DND-41 (cell line): ENCODE measurements around the gene KCTD6.

Experiments
- ATAC-seq: fragments of 200-7000 bp; cut with Tn5 transposase; 3 replicates; pipeline ENCODE4 v1.9.1; 2021; ENCODE audit warnings: low read depth; ENCODE audit not compliant: insufficient read depth
- DNase-seq: peaks from one replicate; pipeline ENCODE4 v3.0.0-alpha.2; 2020
- H2AFZ ChIP-seq: 2 replicates; pipeline ENCODE4 v1.6.0; 2012; ENCODE audit warnings: low read depth, low read length
- H3K27ac ChIP-seq: 2 replicates; pipeline ENCODE4 v1.5.1; 2012; ENCODE audit warnings: low read length, inconsistent platforms
- H3K27me3 ChIP-seq: fragments of 200-600 bp; sonication (generic); 2 replicates; pipeline ENCODE4 v1.6.0; 2012; ENCODE audit warnings: low read length, mild to moderate bottlenecking, inconsistent platforms; ENCODE audit not compliant: insufficient read depth, poor library complexity
- H3K36me3 ChIP-seq: 2 replicates; pipeline ENCODE4 v1.5.1; 2012; ENCODE audit warnings: low read length, inconsistent platforms; ENCODE audit not compliant: insufficient read depth
- H3K4me1 ChIP-seq: 2 replicates; pipeline ENCODE4 v1.5.1; 2012; ENCODE audit warnings: mild to moderate bottlenecking, low read length; ENCODE audit not compliant: insufficient read depth
- H3K4me2 ChIP-seq: 2 replicates; pipeline ENCODE4 v1.6.0; 2012; ENCODE audit warnings: mild to moderate bottlenecking, moderate library complexity, low read length, inconsistent platforms; ENCODE audit not compliant: insufficient read depth
- H3K4me3 ChIP-seq, 2 experiments: fragments of 200-600 bp in 1 of 2; shearing (Covaris generic) in 1 of 2; 2 replicates each; pipeline ENCODE4 v1.5.1; 2012 to 2016; ENCODE audit warnings: inconsistent platforms in 2 of 2, low read length in 2 of 2, mild to moderate bottlenecking in 2 of 2, low read depth in 1 of 2, moderate library complexity in 1 of 2
- H3K79me2 ChIP-seq: 2 replicates; pipeline ENCODE4 v1.6.0; 2012; ENCODE audit warnings: low read length, inconsistent platforms; ENCODE audit not compliant: insufficient read depth
- H3K9ac ChIP-seq: 2 replicates; pipeline ENCODE4 v1.6.0; 2012; ENCODE audit warnings: low read depth, mild to moderate bottlenecking, inconsistent platforms, low read length, moderate library complexity
- H3K9me3 ChIP-seq: 2 replicates; pipeline ENCODE4 v1.5.1; 2012; ENCODE audit warnings: low read length, moderate library complexity, mild to moderate bottlenecking, inconsistent platforms; ENCODE audit not compliant: insufficient read depth, severe bottlenecking
- H4K20me1 ChIP-seq: 2 replicates; pipeline ENCODE4 v1.6.0; 2012; ENCODE audit warnings: low read length; ENCODE audit not compliant: insufficient read depth
- EZH2 ChIP-seq: IDR thresholded peaks from 3 replicates; pipeline ENCODE4 v1.6.1; 2012; ENCODE audit warnings: borderline replicate concordance, low read depth, mild to moderate bottlenecking, moderate library complexity, low read length, inconsistent platforms; ENCODE audit not compliant: severe bottlenecking
- TF ChIP-seq, protein P1 (sequence below): IDR thresholded peaks from 2 replicates; pipeline ENCODE4 v1.5.1; 2012; ENCODE audit warnings: borderline replicate concordance, low read length, moderate library complexity, mild to moderate bottlenecking; ENCODE audit not compliant: poor library complexity, severe bottlenecking; ENCODE audit errors: extremely low read depth

Gene KCTD6

DNA sequence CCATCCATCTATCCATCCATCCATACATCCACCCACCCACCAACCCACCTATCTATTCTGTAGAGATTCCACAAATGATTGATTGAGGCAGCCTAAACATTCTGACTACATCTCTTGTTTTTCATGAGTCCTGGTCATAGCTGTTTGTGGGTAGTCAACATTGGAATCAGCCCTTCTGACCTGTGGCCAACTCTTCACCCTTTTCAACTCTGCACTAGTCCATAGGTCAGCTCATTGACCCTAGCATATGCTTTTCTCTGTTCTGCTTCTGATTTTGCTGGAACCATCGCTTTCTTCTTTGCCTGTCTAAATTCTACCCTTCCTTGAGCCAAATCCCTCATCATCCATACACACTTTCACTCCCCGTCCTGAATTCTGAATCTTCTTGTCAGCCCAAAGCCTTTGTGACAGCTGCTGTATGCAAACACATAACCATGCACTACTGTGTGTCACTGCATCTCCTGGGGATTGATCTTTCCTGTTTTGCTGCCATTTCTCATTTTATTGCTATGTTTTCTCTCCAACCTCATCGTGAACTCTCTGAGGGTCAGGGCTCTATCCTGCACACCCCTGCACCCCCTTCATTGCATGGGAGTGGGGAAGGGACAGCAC is 16.8 kb upstream of the KCTD6 start:
- no peak for ATAC-seq
- no peak overlapping the region for H3K4me3 ChIP-seq

GRCh38 chr3:58478781-58479180 is 13.1 kb upstream of the KCTD6 start:
- Histone ChIP-seq H3K79me2 (no peaks in the 10 kb centered on the region), H3K27me3 (peaks cover 6% of the 10 kb centered on the region), H3K9me3 (no peaks in the 10 kb centered on the region), H3K4me2 (no peak overlapping the region), H3K27ac (no peak overlapping the region), H3K36me3 (no peaks in the 10 kb centered on the region), H3K9ac (no peak overlapping the region), H3K4me3 (no peak overlapping the region), H3K4me1 (no peaks in the 10 kb centered on the region), H4K20me1 (no peaks in the 10 kb centered on the region), H2AFZ (no peak overlapping the region)
- DNase-seq (no peak), ATAC-seq (no peak)
- no peak for TF ChIP-seq EZH2
- TF ChIP-seq, protein P1, sequence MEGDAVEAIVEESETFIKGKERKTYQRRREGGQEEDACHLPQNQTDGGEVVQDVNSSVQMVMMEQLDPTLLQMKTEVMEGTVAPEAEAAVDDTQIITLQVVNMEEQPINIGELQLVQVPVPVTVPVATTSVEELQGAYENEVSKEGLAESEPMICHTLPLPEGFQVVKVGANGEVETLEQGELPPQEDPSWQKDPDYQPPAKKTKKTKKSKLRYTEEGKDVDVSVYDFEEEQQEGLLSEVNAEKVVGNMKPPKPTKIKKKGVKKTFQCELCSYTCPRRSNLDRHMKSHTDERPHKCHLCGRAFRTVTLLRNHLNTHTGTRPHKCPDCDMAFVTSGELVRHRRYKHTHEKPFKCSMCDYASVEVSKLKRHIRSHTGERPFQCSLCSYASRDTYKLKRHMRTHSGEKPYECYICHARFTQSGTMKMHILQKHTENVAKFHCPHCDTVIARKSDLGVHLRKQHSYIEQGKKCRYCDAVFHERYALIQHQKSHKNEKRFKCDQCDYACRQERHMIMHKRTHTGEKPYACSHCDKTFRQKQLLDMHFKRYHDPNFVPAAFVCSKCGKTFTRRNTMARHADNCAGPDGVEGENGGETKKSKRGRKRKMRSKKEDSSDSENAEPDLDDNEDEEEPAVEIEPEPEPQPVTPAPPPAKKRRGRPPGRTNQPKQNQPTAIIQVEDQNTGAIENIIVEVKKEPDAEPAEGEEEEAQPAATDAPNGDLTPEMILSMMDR, result no peak

More for the DNA sequence above, 16.8 kb upstream of the KCTD6 start:
- H2AFZ ChIP-seq, result no peak overlapping the region
- TF ChIP-seq EZH2, result no peak
- TF ChIP-seq, protein P1, result no peak
- no peak overlapping the region for H3K27ac ChIP-seq
- H3K27me3 ChIP-seq, result peaks cover 4% of the 10 kb centered on the region
- no peak overlapping the region for H3K4me2 ChIP-seq
- no peak overlapping the region for H3K9ac ChIP-seq
- no peaks in the 10 kb centered on the region for H3K9me3 ChIP-seq
- DNase-seq, result no peak
- H3K4me1 ChIP-seq, result no peaks in the 10 kb centered on the region
- no peaks in the 10 kb centered on the region for H3K36me3 ChIP-seq
- H4K20me1 ChIP-seq, result no peaks in the 10 kb centered on the region
- H3K79me2 ChIP-seq, result no peaks in the 10 kb centered on the region

DNA sequence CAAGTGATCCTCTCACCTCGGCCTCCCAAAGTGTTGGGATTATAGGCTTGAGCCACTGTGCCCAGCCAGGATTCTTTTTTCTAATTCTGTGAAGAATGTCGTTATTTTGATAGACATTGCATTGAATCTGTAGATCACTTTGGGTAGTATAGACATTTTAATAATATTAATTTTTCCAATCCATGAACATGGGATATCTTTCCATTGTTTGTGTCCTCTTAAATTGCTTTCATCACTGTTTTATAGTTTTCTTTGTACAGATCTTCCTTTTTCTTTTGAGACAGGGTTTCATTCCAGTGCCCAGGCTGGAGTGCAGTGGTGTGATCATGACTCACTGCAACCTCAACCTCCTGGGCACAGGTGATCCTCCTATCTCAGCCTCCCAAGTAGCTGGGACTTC is 11.6 kb upstream of the KCTD6 start:
- ATAC-seq (no peak), DNase-seq (no peak)
- no peaks in the 10 kb centered on the region for H3K9me3 ChIP-seq
- no peak overlapping the region for H3K9ac ChIP-seq
- no peaks in the 10 kb centered on the region for H3K36me3 ChIP-seq
- no peak overlapping the region for H3K27ac ChIP-seq
- no peak overlapping the region for H2AFZ ChIP-seq
- H3K27me3 ChIP-seq, result peaks cover 19% of the 10 kb centered on the region
- H3K79me2 ChIP-seq, result no peaks in the 10 kb centered on the region
- no peaks in the 10 kb centered on the region for H3K4me1 ChIP-seq
- no peak for TF ChIP-seq EZH2
- TF ChIP-seq, protein P1, result no peak
- no peaks in the 10 kb centered on the region for H4K20me1 ChIP-seq
- no peak overlapping the region for H3K4me2 ChIP-seq
- no peak overlapping the region for H3K4me3 ChIP-seq
